Measurements from ENCODE around the gene SLC9A6. TPM values are rescaled to one million over a fixed set of nuclear protein-coding genes. Genes with fewer than 3 reads are reported as not detected.

The SLC9A6 gene
- total and polyA plus RNA-seq, 9 of the 15 experiments (the other 6 are each of a cell fraction or from before 2014, with no cell fraction given): 3.7 to 13.9 (median 9.9) TPM

- TF ChIP-seq SFPQ (IDR thresholded peaks at IDR 0.05; ENCODE audit: low read depth, low read length): no peak
- TF ChIP-seq SMARCB1 (IDR thresholded peaks at IDR 0.05; ENCODE audit: insufficient read length, low read depth): no peak
- TF ChIP-seq ZNF609 (CRISPR knock-in tag; IDR thresholded peaks at IDR 0.05; ENCODE audit: borderline replicate concordance): no peak
- TF ChIP-seq ZNF431 (CRISPR knock-in tag; IDR thresholded peaks at IDR 0.05): no peak
- TF ChIP-seq ZNF174 (CRISPR knock-in tag; IDR thresholded peaks at IDR 0.05): no peak
- TF ChIP-seq FOXK2 (conservative IDR thresholded peaks at IDR 0.05 in 1 of 2, IDR thresholded peaks at IDR 0.05 in 1 of 2; ENCODE audit: low read depth in 2 of 2): 0 out of 4 replicates have a peak, but pooled peaks of 1 of the 2 experiments have one; percentile 16
- TF ChIP-seq POU5F1 (IDR thresholded peaks at IDR 0.05; ENCODE audit: borderline replicate concordance, low read depth, low read length, partially characterized antibody): no peak
- TF ChIP-seq BDP1 (IDR thresholded peaks at IDR 0.05; ENCODE audit: insufficient read depth, insufficient read length): no peak
- no peak for TF ChIP-seq JUNB (CRISPR knock-in tag; conservative IDR thresholded peaks at IDR 0.05)
- TF ChIP-seq HDAC6 (IDR thresholded peaks at IDR 0.05; ENCODE audit: low read depth, low read length): no peak
- no peak for TF ChIP-seq TEAD2 (tag; IDR thresholded peaks at IDR 0.05)
- TF ChIP-seq POLR2AphosphoS2 (IDR thresholded peaks at IDR 0.05; ENCODE audit: low read length): no peak
- TF ChIP-seq SMAD4 (CRISPR knock-in tag; conservative IDR thresholded peaks at IDR 0.05): no peak
- TF ChIP-seq THRA (IDR thresholded peaks at IDR 0.05): no peak
- no peak for TF ChIP-seq MCM5 (IDR thresholded peaks at IDR 0.05; ENCODE audit: low read depth)
- peak; percentile 24 to 40; a peak in 2 of 4 replicates for TF ChIP-seq NRF1 (conservative IDR thresholded peaks at IDR 0.05 in 1 of 2, IDR thresholded peaks at IDR 0.05 in 1 of 2)
- TF ChIP-seq SNAPC5 (CRISPR knock-in tag; IDR thresholded peaks at IDR 0.05): no peak
- TF ChIP-seq ZBTB7A (IDR thresholded peaks at IDR 0.05; ENCODE audit: borderline replicate concordance, control insufficient read depth, low read depth, low read length): peak; percentile 52; the same call in 1 of the 2 replicates
- peak; percentile 75 for TF ChIP-seq POLR2G (IDR thresholded peaks at IDR 0.05; ENCODE audit: low read depth, low read length)
These were observed at the start of gene SLC9A6 (continued) for GRCh38 chrX:135985157-135985972.

Measured in K562 (cell line).